ENCODE results near the gene MRPL17. TPM values are rescaled to one million over a fixed set of nuclear protein-coding genes. Genes with fewer than 3 reads are reported as not detected.
"Not testable (repeated sequence)": the region's sequence is repeated elsewhere in the genome, so short reads cannot be mapped to it uniquely, and the experiment has no call there.

The MRPL17 gene
- total and polyA plus RNA-seq, 3 donors from 2014 or later: 21.0 to 49.5 (median 22.7) TPM

GRCh38 chr11:6721343-6721742 lies 38.2 kb upstream of the MRPL17 start:
- no peaks in the 10 kb centered on the region for H3K4me1 ChIP-seq
- H3K9me3 ChIP-seq: no peaks in the 10 kb centered on the region
- no peak overlapping the region for H3K27ac ChIP-seq
- no peak for TF ChIP-seq POLR2A (IDR thresholded peaks at IDR 0.05)
- TF ChIP-seq CTCF (IDR thresholded peaks at IDR 0.05): no peak
- no peak for DNase-seq
- WGBS, 2 donors: 86 to 91% methylated on average over 1 of the region's 1 CpG
- no peaks in the 10 kb centered on the region for H3K27me3 ChIP-seq
- no peak overlapping the region for H3K4me3 ChIP-seq
- no peaks in the 10 kb centered on the region for H3K36me3 ChIP-seq (ENCODE audit: low read depth, missing control alignments)
- intact Hi-C loops (cut with DNase I; ENCODE audit: low total_unique reads): no loop called here

- Histone ChIP-seq H3K4me3 (no peak overlapping the region), H3K36me3 (ENCODE audit: low read depth, missing control alignments) (no peaks in the 10 kb centered on the region), H3K4me1 (no peaks in the 10 kb centered on the region), H3K27ac (no peak overlapping the region), H3K27me3 (no peaks in the 10 kb centered on the region), H3K9me3 (no peaks in the 10 kb centered on the region)
- 80 to 92% methylated on average over 1 of the region's 1 CpG for WGBS, 2 donors
- intact Hi-C loops (cut with DNase I; ENCODE audit: low total_unique reads): no loop called here
- TF ChIP-seq POLR2A (IDR thresholded peaks at IDR 0.05) (no peak), CTCF (IDR thresholded peaks at IDR 0.05) (no peak)
- no peak for DNase-seq
These were observed 36.4 kb upstream of the MRPL17 start for GRCh38 chr11:6719576-6719975.

DNA sequence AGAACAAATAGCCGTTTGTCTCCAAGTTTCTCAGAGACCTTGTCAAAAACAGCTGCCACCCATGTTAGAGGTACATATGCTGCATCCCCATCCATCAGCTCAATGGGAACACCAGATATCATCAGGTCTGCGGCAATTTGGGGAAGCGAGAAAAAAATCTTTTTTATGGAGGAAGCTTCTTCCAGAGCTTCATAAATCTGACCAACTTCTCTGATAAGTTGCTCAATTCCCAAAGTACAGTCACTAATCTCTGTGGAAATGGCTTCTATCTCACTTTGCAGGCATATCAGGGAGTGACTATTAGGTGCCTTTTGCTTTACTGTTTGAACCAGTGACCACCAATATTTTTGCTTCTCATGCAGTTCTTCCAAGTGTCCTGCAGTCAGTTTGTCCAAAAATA lies 34.3 kb upstream of the MRPL17 start:
- no peak overlapping the region for H3K27ac ChIP-seq
- no peaks in the 10 kb centered on the region for H3K36me3 ChIP-seq (ENCODE audit: low read depth, missing control alignments)
- 90 to 97% methylated on average over 3 of the region's 3 CpGs for WGBS, 2 donors
- H3K4me3 ChIP-seq: no peak overlapping the region
- TF ChIP-seq CTCF (IDR thresholded peaks at IDR 0.05) (no peak), POLR2A (IDR thresholded peaks at IDR 0.05) (no peak)
- no peaks in the 10 kb centered on the region for H3K4me1 ChIP-seq
- H3K27me3 ChIP-seq: no peaks in the 10 kb centered on the region
- no peaks in the 10 kb centered on the region for H3K9me3 ChIP-seq
- DNase-seq: no peak
- intact Hi-C loops (cut with DNase I; ENCODE audit: low total_unique reads): no loop called here

DNA sequence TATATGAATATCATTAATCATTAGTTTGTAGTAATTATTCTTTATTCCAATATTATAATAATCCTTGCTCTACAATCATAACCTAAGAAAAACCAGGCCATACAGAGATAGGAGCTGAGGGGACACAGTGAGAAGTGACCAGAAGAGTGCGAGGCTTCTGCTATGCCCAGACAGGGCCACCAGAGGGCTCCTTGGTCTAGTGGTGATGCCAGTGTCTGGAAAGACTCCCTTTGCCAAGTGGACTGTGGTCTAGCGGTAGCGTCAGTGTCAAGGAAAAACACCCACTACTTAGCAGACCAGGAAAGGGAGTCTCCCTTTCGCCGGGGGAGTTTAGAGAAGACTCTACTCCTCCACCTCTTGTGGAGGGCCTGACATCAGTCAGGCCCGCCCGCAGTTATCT lies 28.4 kb upstream of the MRPL17 start:
- H3K27ac ChIP-seq; H3K9me3 ChIP-seq; H3K4me1 ChIP-seq; H3K27me3 ChIP-seq; H3K36me3 ChIP-seq (ENCODE audit: low read depth, missing control alignments); H3K4me3 ChIP-seq; intact Hi-C loops (cut with DNase I; ENCODE audit: low total_unique reads): not testable (repeated sequence)
- peak; percentile 49 for DNase-seq
- TF ChIP-seq CTCF (IDR thresholded peaks at IDR 0.05): peak in 1 of 3 experiments; percentile 21
- 88 to 93% methylated on average over 7 of the region's 7 CpGs for WGBS, 2 donors

DNA sequence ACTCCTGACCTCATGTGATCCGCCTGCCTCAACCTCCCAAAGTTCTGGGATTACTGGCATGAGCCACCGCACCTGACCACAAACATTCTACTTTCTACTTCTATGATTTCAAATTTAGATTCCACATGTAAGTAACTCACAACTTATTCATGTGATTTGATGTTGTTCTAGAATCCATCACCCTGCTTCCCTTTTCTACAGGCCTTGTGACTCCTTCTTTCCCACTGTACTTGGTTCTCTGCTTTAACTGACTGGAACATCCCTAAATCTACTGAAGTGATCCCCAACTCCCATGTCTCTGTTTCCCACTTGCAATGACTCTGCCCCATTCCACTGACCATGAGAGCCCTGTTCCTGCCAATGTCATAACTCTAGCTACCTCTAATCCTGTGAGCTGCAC lies 25.7 kb upstream of the MRPL17 start:
- Histone ChIP-seq H3K4me1 (no peaks in the 10 kb centered on the region), H3K27ac (no peak overlapping the region), H3K27me3 (no peaks in the 10 kb centered on the region), H3K4me3 (no peak overlapping the region), H3K9me3 (no peaks in the 10 kb centered on the region), H3K36me3 (ENCODE audit: low read depth, missing control alignments) (no peaks in the 10 kb centered on the region)
- intact Hi-C loops (cut with DNase I; ENCODE audit: low total_unique reads): no loop called here
- TF ChIP-seq POLR2A (IDR thresholded peaks at IDR 0.05) (no peak), CTCF (IDR thresholded peaks at IDR 0.05) (no peak)
- 95 to 97% methylated on average over 2 of the region's 2 CpGs for WGBS, 2 donors
- no peak for DNase-seq

All from testis (tissue), 3 donors.